Esophagus muscularis mucosa (tissue), 4 donors: Measurements from ENCODE around the gene KCNJ12.

Experiments used
- EP300 ChIP-seq: sonication (generic); formaldehyde crosslinking; IDR thresholded peaks from one replicate; pipeline ENCODE4 v1.6.1; 2017; ENCODE audit warnings: antibody characterized with exemption
- POLR2A ChIP-seq: fragments of 450-650 bp; IDR thresholded peaks from one replicate; pipeline ENCODE4 v1.6.1; 2017; ENCODE audit warnings: antibody characterized with exemption, moderate library complexity, mild to moderate bottlenecking, low read depth
- TF ChIP-seq, protein P1 (sequence below), 3 experiments: fragments of 200-600 bp in 2 of 3; fragments of 450-650 bp in 1 of 3; sonication (generic) in 2 of 3; IDR thresholded peaks; one replicate each; pipeline ENCODE4 v1.5.1; 2017 to 2019; ENCODE audit warnings: antibody characterized with exemption in 3 of 3, mild to moderate bottlenecking in 2 of 3, moderate library complexity in 1 of 3

DNA sequence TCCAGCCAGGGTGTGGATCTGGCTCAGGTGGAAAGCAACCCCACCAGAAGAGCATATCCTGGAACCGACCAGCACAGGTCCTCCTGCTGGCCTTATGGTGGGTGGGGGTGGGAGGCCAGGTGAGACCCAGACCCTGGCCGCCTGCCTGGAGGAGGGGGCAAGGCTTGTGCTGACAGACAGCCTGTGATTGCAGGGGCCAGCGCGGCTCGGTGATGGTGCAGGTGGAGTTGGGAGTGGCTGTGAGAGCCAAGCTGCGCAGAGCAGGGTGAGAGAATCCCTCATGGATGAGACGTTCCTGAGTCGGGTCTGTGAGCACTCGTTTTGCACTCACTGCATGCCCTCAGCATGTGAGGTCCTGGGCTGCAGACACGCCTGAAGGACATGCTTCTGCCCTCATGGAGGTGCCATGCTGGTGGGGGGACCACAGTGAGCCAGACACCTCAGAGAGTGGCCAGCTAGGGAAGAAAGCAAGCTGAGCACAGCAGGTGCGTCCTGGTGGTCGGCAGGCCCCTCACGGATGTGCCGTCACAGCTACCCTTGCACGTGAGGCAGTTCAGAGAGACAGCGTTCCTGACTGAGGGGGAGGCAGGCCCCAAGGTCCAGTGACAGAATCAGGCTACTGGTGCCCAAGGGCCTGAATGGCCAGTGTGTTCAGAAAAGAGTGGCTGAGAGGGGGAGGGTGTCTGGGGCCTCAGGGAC is 3.8 kb upstream of the KCNJ12 start:
- no peak for TF ChIP-seq POLR2A
- TF ChIP-seq, protein P1, sequence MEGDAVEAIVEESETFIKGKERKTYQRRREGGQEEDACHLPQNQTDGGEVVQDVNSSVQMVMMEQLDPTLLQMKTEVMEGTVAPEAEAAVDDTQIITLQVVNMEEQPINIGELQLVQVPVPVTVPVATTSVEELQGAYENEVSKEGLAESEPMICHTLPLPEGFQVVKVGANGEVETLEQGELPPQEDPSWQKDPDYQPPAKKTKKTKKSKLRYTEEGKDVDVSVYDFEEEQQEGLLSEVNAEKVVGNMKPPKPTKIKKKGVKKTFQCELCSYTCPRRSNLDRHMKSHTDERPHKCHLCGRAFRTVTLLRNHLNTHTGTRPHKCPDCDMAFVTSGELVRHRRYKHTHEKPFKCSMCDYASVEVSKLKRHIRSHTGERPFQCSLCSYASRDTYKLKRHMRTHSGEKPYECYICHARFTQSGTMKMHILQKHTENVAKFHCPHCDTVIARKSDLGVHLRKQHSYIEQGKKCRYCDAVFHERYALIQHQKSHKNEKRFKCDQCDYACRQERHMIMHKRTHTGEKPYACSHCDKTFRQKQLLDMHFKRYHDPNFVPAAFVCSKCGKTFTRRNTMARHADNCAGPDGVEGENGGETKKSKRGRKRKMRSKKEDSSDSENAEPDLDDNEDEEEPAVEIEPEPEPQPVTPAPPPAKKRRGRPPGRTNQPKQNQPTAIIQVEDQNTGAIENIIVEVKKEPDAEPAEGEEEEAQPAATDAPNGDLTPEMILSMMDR (IDR thresholded peaks at IDR 0.05): no peak
- no peak for TF ChIP-seq EP300
